Panc1 (cell line): ENCODE results near the gene ZNF619. TPM values are rescaled to one million over a fixed set of nuclear protein-coding genes. Genes with fewer than 3 reads are reported as not detected.

Experiments
- ATAC-seq: fragments of 200-7000 bp; cut with Tn5 transposase; 2 replicates; pipeline ENCODE4 v1.9.1; 2020; ENCODE audit warnings: mild to moderate bottlenecking, moderate library complexity
- BruUV-seq: library from RNA; stranded (reverse); fragments of 400-500 nt; replicated peaks from 2 replicates; lab custom pipeline; 2021; lab: Mats Ljungman, UMichigan
- CTCF ChIA-PET: fragments of 300-600 bp; sonication (Branson Sonifier 250); formaldehyde crosslinking; loops from one replicate; lab custom pipeline; 2022; ENCODE audit warnings: antibody characterized with exemption; lab: Charles Lee
- POLR2A ChIA-PET: fragments of 300-600 bp; sonication (Branson Sonifier 250); formaldehyde crosslinking; loops from one replicate; lab custom pipeline; 2022; ENCODE audit warnings: antibody characterized with exemption; lab: Charles Lee
- DNase-seq: peaks from one replicate; pipeline ENCODE4 v3.0.0-alpha.2; 2010; ENCODE audit warnings: low read depth, low spot score
- H3K27ac ChIP-seq: 2 replicates; pipeline ENCODE4 v1.5.1; 2011; ENCODE audit warnings: mild to moderate bottlenecking, low read length, inconsistent platforms
- H3K27me3 ChIP-seq: fragments of 200-500 bp; sonication (Bioruptor generic); 2 replicates; pipeline ENCODE4 v1.6.0; 2014; ENCODE audit warnings: low read length, inconsistent platforms; ENCODE audit not compliant: control insufficient read depth, insufficient read depth
- H3K36me3 ChIP-seq: fragments of 200-500 bp; sonication (Bioruptor generic); 2 replicates; pipeline ENCODE4 v1.5.1; 2014; ENCODE audit warnings: inconsistent platforms, mild to moderate bottlenecking, low read length, moderate library complexity; ENCODE audit not compliant: control insufficient read depth, insufficient read depth
- H3K4me1 ChIP-seq: 2 replicates; pipeline ENCODE4 v1.5.1; 2011; ENCODE audit warnings: inconsistent platforms, mild to moderate bottlenecking, low read length, moderate library complexity; ENCODE audit not compliant: control insufficient read depth, insufficient read depth
- H3K4me3 ChIP-seq, 2 experiments: 2 replicates each; pipeline ENCODE4 v1.5.1; 2011 to 2012; ENCODE audit warnings: low read depth in 2 of 2, low read length in 2 of 2, mild to moderate bottlenecking in 2 of 2, inconsistent platforms in 1 of 2, moderate library complexity in 1 of 2
- H3K9me3 ChIP-seq: fragments of 200-500 bp; sonication (Bioruptor generic); 2 replicates; pipeline ENCODE4 v1.5.1; 2014; ENCODE audit warnings: low read depth, mild to moderate bottlenecking, inconsistent platforms, low read length, moderate library complexity; ENCODE audit not compliant: control insufficient read depth, insufficient read depth
- CTCF ChIP-seq: fragments of 450-650 bp; IDR thresholded peaks from 2 replicates; pipeline ENCODE4 v1.5.1; 2017; ENCODE audit warnings: mild to moderate bottlenecking
- POLR2AphosphoS5 ChIP-seq: IDR thresholded peaks from 2 replicates; pipeline ENCODE4 v1.6.1; 2012; ENCODE audit warnings: mild to moderate bottlenecking, low read depth, low read length, moderate library complexity
- REST ChIP-seq, 2 experiments: IDR thresholded peaks; 2 replicates each; pipeline ENCODE4 v1.6.1; 2011 to 2012; ENCODE audit warnings: low read depth in 2 of 2, control low read depth in 1 of 2, low read length in 1 of 2, mild to moderate bottlenecking in 1 of 2, moderate library complexity in 1 of 2; ENCODE audit not compliant: insufficient read depth in 1 of 2
- SIN3A ChIP-seq: IDR thresholded peaks from 2 replicates; pipeline ENCODE4 v1.6.1; 2012; ENCODE audit warnings: low read depth, mild to moderate bottlenecking, low read length, moderate library complexity, borderline replicate concordance; ENCODE audit not compliant: insufficient read depth
- TCF7L2 ChIP-seq: IDR thresholded peaks from 2 replicates; pipeline ENCODE4 v1.6.1; 2011; ENCODE audit warnings: mild to moderate bottlenecking, low read depth, low read length, inconsistent platforms
- in situ Hi-C: cut with HindIII; loops from 2 replicates; pipeline ENCODE4 v1.10.0; 2016; ENCODE audit warnings: low sequenced_read_pairs, low pct_unique_long_range_greater_than_20kb
- intact Hi-C: fragments of 100-400 bp; cut with micrococcal nuclease; formaldehyde crosslinking; loops from one replicate; pipeline ENCODE4 v1.10.0; 2022; ENCODE audit not compliant: unreplicated experiment
- total RNA-seq: library from RNA; stranded (reverse); gene quantifications from one replicate; pipeline ENCODE4 v1.2.1, GENCODE V29; 2021; ENCODE audit not compliant: unreplicated experiment

The ZNF619 gene
- total RNA-seq, 1 experiment from 2014 or later: 1.3 TPM

GRCh38 chr3:40499952-40500351, 23.0 kb downstream of the ZNF619 start:
- H3K9me3 ChIP-seq: no peaks in the 10 kb centered on the region
- no TSS peak for BruUV-seq
- ChIA-PET CTCF (no interaction called here), POLR2A (no interaction called here)
- DNase-seq (no peak), ATAC-seq (no peak)
- no peaks in the 10 kb centered on the region for H3K4me1 ChIP-seq
- TF ChIP-seq TCF7L2 (no peak), REST (IDR thresholded peaks at IDR 0.05; ENCODE audit: insufficient read depth in 1 of 2, low read depth in 2 of 2, low read length in 1 of 2) (no peak), CTCF (no peak), POLR2AphosphoS5 (no peak), SIN3A (no peak)
- intact Hi-C loops (no loop called here), in situ Hi-C loops (no loop called here)
- H3K4me3 ChIP-seq: no peak overlapping the region
- no peaks in the 10 kb centered on the region for H3K27me3 ChIP-seq
- H3K27ac ChIP-seq: no peak overlapping the region
- no peaks in the 10 kb centered on the region for H3K36me3 ChIP-seq

GRCh38 chr3:40502034-40502433, 25.1 kb downstream of the ZNF619 start:
- Histone ChIP-seq H3K9me3 (no peaks in the 10 kb centered on the region), H3K4me1 (no peaks in the 10 kb centered on the region; the same call in 1 of the 2 replicates), H3K27ac (no peak overlapping the region), H3K36me3 (peaks cover 2% of the 10 kb centered on the region; the same call in 1 of the 2 replicates), H3K27me3 (no peaks in the 10 kb centered on the region), H3K4me3 (no peak overlapping the region)
- BruUV-seq: no TSS peak
- no peak for TF ChIP-seq REST (IDR thresholded peaks at IDR 0.05; ENCODE audit: insufficient read depth in 1 of 2, low read depth in 2 of 2, low read length in 1 of 2)
- no peak for TF ChIP-seq SIN3A
- no peak for TF ChIP-seq CTCF
- no peak for TF ChIP-seq POLR2AphosphoS5
- no peak for TF ChIP-seq TCF7L2
- intact Hi-C loops (no loop called here), in situ Hi-C loops (no loop called here)
- DNase-seq (no peak), ATAC-seq (no peak)
- ChIA-PET POLR2A (no interaction called here), CTCF (no interaction called here)
